Measurements from ENCODE around the gene HAUS3. TPM values are rescaled to one million over a fixed set of nuclear protein-coding genes. Genes with fewer than 3 reads are reported as not detected.

HAUS3 gene
- total and polyA plus RNA-seq, 2 of the 8 experiments (the other 6 are each of a cell fraction or from before 2014, with no cell fraction given), result 3.2 to 14.8 TPM

DNA sequence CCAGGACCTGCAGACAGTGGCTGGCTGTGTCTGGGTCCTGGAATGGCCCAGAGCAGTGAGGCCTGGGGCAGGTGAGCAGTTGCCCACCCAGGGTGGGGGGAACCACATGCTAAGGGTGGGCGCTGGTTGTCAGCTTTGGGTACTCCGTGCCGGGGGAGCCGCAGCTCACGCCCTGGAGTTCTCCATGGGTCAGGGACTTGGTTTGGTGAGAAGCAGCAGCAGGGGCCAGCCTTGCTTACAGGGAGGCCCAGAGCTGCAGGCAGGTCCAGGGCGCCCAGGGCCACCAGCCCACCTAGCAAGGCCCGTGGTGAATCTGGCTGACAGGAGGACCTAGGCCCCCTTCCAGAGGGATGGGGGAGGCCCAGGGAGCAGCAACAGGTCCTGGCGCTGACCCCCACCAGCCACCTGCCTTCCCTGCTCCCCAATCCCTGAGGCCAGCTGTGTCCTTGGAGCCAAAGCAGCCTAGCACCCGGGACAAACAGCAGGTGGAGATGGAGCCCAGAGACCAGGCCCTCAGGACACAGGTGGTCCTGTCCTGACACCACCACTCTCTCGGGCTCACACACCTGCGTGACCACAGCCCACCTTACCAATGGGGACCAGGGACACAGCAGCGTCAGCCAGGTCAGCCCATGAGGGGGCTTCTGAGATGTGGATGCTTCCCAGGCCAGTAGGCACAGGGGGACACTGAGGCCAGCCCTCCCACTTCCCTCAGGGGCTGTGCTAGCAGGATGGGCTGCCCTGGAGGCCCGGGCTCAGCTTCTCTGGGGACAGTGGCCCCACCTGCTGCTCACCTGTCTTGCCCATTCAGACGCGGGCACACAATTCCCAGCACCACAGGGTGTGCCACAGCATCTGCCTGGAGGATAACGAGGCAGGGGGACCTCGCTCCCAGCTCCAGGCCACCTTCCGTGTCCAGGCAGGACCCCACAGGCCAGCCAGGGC is 16.4 kb upstream of the HAUS3 start (continued):
- TF ChIP-seq GTF2F1 (IDR thresholded peaks at IDR 0.05; ENCODE audit: borderline replicate concordance, low read depth, low read length), result no peak
- no peak for TF ChIP-seq POLR2AphosphoS5 (IDR thresholded peaks at IDR 0.05; ENCODE audit: low read depth, low read length)
